HG02943 (cell line): ENCODE results near the gene TP53BP2.
"Not testable (repeated sequence)": the region's sequence is repeated elsewhere in the genome, so short reads cannot be mapped to it uniquely, and the experiment has no call there.

Source experiments
- ATAC-seq: cut with Tn5 transposase; IDR thresholded peaks from one replicate; pipeline ENCODE4 v1.9.1; 2021; ENCODE audit warnings: mild to moderate bottlenecking, low read depth, moderate library complexity; ENCODE audit not compliant: unreplicated experiment

The TP53BP2 gene

DNA sequence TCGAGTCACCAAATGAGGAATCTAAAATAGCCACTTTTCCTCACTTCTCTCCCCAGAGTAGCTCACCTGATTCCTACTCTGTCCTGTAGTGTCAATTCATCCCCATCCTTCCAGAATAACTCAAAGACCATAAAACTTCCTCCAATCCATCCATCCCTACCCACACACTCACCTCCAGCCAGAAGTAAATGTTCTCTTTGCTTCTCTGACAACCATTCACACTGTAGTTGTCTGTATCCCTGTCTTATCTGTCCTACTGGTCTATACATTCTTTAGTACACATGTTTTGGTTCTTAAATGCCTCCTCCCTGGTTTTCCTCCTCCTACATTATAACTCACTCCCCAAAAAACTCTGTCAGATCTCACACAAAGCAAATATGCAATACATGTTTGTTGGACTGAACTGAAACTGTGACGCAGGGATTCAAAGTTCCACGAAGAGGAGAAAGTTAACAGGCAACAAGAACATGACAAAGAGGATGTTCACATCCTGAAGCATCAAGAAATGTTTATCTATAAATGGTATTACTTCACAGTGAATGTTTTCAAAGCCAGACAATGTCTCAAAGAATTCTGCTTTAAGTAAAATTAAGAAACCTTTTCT is 11.0 kb downstream of the TP53BP2 start:
- ATAC-seq: no peak

DNA sequence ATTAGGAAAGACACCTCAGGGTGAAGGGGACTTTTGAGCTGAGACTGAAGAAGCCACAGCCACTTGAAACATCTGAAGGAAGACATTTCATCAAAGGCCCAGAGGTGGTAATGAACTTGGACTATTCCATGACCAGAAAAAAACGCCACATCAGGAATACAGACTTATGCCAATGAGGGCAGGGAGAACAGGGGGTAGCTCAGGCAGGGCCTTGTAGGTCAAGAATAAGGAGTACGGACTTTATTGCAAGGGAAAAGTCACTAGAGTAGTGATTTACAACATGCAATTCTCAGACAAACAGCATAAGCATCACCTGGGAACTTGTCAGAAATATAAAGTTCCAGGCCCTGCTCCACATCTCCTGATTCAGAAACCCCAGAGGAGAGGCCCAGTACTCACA is 11.8 kb downstream of the TP53BP2 start:
- no peak for ATAC-seq

DNA sequence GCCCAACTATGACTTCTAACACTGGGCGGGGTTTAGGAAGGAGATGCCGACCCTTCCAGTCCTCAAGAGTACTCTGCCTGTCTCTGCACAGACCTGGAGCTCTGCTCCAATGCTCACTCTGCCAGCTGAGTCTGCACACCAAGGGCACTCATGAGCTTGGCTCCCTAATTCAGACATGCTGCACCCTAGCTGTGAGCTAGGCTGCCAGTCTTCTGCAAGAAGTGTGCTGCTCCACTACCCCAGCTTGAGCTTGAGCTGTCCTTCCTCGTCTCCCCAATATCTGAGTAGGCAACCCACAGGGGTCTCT is 13.2 kb downstream of the TP53BP2 start:
- no peak for ATAC-seq

DNA sequence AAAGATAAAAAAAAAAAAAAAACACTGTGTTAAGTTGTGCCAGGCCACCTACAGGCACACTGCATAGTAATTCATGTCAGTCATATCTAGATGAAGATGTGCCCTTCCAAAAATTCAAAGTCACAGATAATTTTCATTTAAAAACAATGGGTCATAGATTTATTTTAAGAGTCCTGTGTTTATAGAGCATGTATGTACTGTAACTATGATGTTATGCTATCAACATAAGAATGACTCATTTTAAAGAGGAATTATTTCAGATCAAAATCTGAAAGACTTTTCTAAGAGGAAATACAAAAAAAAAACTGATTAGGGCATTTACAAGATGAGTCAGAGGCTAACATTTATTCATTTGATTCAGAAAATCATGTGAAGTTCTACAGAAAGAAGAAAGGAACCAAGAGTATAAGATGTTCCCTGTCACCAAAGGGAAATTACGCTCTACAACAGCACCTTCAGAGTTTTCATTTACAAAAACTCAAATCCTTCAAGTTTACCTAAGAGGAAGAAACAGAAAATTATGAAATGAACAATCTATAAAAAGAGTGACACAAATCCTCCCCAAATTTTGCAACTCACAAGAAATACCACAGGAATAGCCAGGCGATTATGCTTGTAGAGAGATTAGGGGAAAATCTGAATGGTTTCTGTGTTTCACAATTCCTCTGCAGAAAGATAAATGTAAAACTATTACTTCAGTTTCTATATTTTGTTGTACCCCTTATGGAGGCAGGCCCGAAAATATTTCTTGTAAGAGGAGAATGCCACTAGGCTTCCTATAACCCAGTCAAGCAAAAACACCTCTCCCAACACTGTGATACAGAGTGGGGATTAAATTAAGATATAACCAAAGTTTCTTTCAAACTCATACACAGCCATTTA is 13.8 kb downstream of the TP53BP2 start:
- no peak for ATAC-seq

DNA sequence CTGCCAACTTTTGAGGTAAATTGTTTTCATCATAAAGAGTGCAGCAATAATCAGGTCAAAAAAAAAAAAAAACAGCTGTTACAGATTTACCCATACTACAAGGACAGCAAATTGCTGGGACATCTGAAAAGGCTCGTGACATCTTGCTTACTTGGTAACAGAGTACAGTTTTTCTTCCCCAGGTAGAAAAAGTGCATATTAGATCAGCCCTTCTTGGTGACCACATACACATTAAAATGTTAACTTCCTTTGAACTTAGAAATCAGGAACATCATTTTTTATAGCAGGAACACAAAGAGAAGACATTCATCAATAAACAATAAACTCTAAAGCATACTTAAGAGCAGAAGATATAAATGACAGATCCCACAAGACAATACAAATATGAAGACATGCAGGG is 16.1 kb downstream of the TP53BP2 start:
- no peak for ATAC-seq

DNA sequence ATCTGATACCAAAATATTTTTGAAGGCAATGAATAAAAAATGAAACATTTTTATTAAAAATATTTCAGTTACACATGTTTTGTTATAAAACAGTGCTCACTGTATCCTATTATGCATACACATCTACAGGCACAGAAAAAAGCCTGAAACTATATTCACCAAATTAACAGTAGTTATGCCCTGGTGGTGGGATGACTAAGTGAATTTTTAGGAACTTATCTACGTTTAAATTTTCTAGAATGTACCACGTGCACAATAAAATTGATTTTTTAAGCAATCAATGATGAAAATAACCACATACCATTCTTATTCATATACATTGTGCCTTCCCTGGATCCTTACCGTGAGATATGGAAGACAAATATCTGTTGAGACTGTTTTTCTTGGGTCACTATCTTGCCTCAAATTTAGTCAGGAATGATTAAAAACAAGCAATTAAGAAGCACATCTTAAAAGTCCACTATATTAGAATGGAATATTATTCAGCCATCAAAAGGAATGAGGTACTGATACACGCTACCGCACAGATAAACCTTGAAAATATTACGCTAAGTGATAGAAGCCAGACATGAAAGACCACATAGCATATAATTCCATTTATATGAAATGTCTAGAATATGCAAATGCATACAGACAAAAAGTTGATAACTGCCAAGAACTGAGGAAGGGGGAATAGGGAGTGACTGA is 17.4 kb downstream of the TP53BP2 start:
- no peak for ATAC-seq

DNA sequence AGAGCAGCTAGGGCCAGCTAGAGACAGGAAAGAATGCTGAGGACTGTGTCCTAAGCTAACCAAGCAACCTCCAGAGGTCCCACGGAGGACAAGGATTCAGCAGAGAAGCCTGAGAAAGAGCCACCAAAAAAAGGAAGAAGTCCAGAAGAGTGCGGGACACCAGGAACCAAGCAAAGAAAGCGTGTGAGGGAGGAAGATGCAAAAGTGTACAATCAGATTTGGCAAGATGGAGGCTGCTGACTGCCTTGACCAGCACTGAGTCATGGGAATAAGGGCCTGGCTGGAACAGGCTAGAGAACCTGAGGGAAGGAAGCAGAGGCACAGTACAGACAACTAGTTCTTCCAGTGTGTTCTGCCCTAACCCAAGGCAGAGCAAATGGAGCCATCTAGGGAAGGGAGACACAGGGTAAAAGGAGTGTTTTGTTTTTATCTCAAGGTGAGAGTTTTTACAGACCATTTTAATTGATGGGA is 18.5 kb downstream of the TP53BP2 start:
- no peak for ATAC-seq

DNA sequence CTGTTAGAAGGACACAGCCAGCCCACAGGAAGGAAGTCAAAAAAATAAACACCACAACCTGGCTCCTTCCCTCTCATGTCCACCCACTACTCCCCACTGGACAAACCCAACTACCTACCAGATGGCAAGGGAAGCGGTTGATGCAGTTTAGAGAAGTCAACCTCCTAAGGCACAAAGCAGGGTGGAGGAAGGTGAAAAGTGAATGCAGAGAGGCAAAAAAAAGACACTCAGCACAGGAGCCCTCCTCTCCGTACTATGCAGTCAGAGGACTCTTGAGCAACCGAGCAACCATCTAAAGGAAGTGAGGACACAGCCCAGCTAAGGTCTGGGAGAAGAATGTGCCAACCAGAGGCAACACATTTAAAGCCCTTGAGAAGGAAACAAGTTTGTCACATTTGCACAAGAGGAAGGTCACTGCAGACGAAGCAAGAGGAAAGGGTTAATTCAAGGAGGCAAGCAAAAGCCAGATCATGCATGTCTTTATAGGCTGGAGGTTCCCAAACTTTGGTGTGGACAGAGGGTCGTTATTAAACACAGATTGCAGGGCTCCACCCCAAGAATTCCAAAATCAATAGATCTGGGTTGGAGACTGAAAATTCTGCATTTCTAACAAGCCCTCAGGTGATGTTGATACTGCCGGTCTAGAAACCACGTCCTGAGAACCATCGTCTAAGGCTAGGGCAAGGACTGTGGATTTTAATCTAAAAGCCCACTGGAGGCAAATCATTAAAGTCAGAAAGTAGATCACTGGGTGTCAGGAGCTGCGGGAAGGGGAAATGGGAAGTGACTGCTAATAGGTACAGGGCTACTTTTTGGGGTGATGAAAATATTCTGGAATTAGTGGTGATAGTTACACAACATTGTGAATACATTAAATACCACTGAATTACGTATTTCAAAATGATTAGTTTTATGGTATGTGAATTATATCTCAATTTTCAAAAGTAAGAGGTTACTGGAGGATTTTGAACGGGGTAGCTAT is 19.7 kb downstream of the TP53BP2 start:
- no peak for ATAC-seq

DNA sequence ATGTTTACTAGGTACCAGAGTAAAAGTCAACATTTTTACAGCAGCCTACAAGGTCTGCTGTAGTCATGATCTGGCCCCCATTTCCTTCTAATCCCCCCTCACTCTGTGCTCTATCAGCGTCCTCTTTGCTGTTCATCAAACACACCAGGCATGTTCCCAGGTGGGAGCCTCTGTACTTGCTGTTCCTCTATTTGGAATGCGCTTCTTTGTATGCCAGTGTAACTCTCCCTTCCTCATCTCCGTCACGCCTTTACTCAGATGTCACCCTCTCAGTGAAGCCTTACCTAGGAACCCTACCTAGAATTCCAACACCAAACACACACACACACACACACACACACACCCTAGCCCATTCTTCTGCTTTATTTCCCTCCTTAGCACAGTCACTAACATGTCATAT is 21.0 kb downstream of the TP53BP2 start:
- no peak for ATAC-seq

DNA sequence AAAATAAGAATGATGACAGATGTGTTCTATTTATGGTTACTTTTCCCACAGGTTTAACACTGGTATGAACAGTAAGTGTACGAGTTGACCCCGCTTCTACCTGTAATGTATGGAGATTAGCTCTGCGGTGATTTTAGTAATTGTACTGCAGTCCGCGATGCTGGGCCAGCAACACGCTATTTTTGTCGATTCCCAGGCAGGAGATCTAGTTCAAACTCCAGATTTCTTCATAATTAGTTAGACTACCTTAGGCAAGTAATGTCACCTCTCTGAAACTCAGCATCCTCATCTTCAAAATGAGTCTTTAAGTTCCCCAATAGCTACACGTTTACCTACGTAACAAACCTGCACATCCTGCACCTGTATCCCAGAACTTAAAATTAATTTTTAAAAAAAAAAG is 21.5 kb downstream of the TP53BP2 start:
- ATAC-seq: no peak

DNA sequence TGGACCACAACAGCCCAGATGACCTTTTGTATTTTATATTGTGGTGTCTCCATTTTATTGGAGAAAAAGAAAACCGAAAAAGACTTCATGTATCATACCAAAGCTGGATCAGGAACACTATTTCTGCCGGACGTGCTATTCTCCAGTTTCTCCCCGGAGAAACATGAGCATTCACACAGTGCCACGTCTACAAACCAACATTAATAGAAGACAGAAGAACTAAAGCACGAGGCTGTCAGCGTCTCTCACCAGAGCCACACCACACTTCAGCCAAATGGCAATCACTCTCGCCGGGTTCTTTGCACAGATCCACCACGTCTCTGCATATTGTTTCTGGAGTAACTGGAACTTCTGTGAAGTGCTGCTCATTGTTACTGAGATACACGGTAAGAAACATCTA is 24.8 kb downstream of the TP53BP2 start:
- ATAC-seq: no peak

DNA sequence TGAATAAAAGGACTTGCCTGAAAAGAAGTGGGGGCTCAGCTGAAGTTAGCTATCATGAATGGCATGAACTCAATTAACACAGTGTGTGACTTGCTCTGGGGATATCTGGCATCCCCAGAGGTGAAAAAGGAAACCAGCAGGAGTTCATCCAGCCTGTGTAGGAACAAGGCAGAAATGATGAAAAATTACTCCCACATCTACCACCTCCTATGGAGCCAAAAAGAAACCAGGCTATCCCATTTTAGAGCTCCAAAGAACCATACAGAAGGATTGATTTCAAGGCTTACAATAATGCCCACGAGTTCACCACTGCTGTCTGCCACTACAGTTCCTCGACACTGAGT is 25.3 kb downstream of the TP53BP2 start:
- no peak for ATAC-seq

DNA sequence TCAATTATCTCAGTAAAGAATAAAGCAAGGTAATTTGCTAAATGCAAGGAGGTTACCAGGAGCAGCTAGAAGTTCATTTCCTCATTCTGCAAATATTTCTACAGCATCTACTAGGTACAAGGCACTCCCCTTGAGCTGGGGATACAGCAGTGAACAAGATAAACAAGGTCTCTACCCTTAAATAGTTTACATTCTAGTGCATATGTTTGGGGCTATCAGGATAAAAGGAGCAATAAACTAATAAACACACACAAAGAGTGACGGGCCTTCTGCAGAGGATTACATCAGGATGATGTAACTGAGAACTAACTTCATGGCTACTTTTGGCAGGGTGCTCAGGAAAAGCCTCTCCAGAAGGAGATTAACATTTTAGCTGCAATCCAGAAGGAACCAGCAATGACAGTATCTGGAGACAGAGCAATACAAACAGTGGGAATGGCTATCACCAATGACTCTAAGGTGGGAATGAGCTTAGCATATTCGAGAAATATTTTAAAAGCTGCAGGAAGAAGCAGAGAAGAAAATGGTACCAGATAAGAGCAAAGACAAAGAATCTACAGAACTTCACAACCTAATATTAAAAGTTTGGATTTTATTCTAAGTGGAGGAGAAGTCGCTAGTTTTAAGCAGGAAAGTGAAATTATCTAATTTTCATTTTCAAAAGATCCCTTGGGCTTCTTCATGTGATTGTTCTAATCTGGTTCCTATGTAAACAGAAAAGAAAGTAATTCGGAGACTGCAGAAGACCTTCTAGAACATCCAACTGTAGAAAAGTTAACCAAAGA is 25.8 kb downstream of the TP53BP2 start:
- ATAC-seq: no peak

DNA sequence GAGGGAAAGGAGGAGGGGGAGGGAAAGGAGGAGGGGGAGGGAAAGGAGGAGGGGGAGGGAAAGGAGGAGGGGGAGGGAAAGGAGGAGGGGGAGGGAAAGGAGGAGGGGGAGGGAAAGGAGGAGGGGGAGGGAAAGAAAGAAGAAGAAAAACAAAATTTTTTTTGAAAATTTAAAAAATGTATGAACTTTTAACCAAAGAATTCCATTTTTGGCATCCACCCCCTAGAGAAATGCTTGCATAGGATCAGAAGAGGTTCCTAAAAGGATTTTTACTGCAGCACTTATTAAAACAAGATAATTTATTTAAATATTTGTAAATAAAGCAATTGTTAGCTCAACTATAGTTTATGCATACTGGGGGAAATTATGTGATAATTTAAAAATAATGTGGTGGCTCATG is 28.5 kb downstream of the TP53BP2 start:
- not testable (repeated sequence) for ATAC-seq

DNA sequence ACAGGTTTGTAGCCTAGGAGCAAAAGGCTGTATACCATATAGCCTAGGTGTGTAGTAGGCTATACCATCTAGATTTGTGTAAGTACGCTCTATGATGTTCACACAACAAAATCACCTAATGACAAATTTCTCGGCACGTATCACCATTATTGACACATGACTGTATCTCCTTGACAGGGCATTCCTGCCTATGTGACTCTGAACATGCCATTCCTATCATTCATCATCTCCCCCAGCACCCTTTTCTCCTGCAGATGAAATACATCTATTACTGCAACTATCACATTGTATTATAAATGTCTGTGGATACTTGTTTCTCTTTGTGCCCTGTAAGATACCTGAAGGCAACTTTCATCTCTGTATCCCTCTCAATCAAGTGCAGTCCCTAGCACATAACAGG is 29.9 kb downstream of the TP53BP2 start:
- ATAC-seq: no peak

DNA sequence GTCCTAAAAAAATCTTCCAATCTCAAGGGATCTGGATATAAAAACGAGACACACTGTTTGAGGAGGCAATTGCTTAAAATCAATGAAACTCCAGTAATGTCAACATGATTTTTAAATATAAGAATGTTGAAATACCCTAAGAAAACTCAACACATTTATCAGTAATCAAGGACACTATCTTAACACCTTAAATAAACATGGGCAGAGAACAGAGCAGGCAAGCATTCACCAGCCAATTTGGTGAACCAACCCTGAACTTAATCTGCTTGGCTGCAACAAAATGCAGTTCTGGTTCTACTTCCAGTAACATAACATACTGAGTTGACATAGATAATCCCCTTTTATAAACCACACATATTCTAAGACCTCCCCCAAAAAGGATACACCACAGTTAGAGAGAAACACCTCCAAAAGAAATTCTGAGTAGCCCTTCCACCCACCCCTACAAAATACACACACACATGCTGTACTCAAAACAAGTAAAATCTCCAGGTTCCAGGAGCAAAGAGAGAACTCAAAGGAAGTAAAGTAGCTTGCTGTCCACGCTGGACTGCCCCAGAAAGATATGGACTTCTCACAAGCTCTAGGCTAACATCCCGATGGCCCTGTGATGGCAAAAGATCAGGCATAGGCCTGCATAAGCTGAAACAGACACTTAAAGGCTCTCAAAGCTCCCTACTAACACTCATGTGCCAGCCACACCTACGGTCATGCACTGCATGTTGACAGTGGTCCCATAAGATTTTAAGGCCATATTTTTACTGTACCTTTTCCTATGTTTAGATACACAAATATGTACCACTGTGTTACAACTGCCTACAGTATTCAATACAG is 30.5 kb downstream of the TP53BP2 start:
- ATAC-seq: no peak

DNA sequence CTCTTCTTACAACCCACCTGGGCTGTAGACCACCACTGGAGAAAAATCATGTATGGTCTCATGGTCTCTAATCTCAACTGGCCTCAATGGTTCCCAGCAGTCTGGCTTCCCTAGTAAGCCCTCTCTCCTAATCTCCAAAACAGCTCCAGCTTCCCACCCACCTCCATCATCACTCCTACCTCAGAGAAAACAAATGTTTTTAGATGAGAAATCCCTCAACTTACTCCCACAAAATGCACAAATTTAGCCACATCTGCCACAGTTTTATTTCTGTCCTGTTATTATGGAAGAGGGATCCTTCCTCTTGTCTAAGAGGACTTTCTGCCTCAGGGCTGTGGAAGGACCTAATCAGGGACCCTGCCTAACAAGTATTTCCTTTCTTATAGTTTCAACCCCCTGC is 32.1 kb downstream of the TP53BP2 start:
- ATAC-seq: no peak

DNA sequence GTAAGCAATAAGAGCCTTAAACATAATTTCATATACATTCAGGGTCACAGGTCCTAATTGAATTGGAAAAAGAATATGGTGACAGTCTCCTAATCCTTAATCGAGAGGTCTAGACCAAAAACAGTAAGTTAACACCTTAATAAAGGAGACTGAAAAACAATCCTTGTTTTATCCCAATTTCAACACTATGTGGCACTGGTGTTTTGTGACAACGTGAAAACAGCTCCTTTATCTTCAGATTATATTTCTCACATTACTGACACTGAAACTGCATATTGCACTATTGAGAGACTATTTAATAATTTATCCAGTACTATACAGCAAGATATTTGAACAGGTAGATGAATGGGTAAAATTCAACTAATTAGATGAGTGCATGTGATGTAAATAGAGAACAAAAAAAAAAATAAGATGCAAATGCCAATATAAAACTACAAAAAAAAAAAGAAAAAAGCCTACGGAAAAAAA is 34.1 kb downstream of the TP53BP2 start:
- ATAC-seq: no peak

DNA sequence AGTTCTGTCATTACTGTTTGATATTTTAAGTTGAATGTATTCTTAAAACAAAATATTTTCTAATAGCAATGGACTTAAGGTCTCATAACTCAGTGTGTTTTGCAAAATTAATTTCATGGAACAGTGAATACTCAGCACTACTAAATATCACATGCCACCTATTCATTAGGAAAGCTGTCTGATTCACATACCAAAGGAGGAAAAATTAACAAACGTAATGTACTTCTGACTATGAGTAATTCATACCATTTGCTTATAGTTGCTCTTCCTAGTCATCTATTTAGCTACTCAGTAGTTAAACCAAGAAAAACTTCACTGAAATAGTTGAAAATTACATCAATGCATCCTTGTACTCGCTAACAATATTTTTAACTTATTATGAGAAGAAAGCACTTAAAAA is 35.2 kb downstream of the TP53BP2 start:
- ATAC-seq: no peak
